ENCODE measurements around the gene CCDC68.

CCDC68 gene

DNA sequence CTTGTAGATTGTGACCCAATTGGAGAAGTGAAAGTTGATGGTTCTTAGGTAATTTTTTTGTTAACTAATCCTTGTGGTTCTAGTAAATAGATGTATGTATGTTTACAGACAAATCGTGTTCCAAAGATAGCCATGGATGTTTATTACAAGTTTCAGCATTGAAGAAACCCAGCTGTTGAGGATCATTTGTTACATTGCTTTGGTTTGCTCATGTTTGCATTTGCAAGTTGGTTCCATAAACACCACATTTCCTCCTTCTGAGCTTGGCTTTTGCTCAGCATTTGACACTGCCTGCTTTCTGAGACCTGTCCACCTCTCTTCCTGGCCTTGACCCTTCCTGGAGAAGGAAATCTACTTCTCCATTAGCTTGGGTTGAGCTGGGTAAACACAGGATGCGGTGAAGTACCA is 1.8 kb upstream of the CCDC68 start:
- no peak for DNase-seq (ENCODE audit: low spot score)

DNA sequence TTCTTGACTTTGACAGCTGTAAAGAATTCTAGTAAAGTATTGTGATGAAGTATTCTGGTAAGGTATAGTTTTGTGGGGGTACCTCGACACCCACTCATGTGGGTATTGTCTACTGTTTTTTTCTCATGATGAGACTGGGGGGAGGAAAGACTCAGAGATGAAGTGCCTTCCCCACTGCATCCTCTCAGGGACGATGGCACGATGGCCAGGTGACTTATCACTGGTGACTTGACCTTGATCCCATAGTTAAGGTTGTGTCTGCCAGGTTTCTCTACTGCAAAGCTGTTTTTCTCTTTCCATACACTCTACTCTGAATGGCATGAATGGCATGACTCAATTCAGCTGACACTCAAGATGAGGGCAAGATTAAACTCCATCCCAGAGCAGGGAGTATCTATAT is 936 bp upstream of the CCDC68 start:
- no peak for DNase-seq (ENCODE audit: low spot score)

DNA sequence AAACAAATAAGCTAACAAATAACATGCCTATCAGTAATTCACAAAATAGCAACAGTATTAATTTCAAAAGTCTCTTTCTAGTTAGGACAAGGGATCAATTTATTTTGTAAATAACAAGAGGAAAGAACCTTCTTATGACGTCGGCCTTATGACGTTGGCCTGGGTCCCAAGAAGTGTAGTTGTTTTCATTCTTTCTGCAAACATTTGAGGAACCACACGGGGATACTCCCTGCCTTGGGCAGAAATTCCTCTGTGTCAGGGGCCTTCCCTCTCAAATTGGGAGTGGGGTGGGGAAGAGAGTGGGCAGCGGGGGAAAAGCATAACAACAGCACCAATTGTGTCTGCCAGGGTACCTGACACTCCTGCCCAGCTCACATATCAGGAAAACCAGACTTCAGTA is 1.3 kb downstream of the CCDC68 start:
- no peak for DNase-seq (ENCODE audit: low spot score)

DNA sequence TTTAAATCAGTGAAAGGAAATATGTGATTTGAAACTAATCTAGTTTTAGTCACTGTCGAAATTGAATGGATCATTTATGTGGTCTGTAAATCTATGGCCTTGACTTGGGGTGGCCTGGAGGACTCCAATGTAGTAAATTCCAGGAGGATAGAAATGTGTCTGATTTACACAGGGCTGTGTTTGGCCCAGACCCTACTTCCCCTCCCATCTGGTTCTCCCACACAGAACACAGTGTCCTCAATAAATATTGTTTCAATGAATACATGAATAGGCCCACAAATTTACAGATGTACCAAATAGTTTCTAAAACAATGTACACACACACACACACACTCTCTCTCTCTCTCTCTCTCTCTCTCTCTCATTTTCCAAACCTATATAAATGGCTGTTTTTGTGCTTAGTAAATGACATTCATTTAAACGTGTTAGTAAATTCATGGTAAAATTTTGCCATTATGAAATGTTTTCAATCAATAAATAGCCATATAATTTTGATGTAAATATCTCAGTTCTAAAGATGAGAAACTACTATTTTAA is 1.9 kb downstream of the CCDC68 start:
- no peak for DNase-seq (ENCODE audit: low spot score)

DNA sequence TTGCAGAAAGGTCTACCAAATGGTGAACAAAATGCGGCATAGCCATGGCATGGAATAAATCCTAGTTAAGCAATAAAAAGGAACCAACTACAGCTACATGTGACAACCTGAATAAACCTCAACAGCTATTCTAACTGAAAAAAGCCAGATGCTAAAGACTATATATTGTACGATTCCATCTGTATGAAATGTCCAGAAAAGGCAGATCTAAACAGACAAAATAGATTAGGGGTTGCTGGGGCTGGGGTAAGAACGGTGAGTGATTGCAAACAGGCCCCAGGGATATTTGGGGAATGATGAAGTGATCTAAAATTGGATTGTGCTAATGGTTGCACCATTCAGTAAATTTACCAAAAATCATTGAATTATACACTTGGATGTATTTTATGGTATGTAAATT is 2.8 kb downstream of the CCDC68 start:
- DNase-seq (ENCODE audit: low spot score), result no peak

DNA sequence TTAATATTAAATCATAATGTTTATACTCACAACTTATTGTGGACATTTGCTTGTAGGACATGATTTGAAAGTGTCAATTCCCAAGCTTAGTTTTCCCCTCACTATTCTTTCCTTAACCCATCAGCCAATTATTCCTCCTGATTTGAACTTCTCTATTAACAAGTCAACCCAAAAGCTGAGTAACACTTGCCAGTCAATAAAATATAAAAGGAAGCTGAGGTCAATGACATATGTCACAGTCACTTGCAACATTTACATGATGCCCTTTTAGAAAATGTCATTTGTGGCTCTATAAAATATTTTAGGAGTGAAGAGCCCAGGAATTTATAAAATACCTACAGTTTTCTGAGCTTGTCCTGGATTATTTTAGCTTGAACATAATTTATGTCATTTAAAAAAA is 7.2 kb downstream of the CCDC68 start:
- DNase-seq (ENCODE audit: low spot score), result no peak

DNA sequence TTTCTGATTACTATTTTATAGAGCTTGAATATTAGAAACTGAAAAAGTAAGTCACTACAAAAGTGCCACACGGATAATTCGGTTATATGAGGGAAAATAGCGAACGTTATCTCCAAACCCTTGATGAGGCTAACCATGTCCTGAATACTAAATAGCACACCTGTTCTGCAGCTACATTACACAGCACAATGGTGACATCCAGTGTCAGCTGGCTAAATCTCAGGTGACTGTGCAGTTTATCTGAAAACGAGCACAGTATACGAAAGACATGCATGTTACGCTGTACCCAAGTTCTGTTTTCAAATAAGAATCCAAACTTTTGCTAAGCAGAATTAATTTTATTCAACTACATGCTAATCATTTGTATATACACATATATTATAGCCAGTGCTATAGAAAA is 9.0 kb downstream of the CCDC68 start:
- DNase-seq (ENCODE audit: low spot score), result no peak

DNA sequence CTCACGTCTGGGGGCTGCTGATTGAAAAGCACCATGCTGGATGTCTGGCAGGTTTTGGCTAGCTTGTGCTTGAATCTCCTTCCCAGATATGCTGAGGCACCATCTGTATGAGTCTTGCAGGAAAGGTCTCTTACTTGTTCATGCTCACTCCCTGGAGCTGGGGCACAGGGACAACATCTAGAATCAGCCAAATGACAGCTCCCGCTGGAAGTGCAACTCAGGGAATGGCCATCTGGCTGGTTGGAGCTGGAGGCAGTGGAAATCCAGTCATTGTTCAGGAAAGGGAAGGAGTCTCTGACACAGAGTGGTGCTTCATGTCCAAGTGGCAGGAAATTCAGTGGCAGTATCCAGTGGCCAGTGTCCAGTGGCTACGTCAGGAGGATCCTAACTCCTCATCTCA is 9.7 kb downstream of the CCDC68 start:
- DNase-seq (ENCODE audit: low spot score), result no peak

DNA sequence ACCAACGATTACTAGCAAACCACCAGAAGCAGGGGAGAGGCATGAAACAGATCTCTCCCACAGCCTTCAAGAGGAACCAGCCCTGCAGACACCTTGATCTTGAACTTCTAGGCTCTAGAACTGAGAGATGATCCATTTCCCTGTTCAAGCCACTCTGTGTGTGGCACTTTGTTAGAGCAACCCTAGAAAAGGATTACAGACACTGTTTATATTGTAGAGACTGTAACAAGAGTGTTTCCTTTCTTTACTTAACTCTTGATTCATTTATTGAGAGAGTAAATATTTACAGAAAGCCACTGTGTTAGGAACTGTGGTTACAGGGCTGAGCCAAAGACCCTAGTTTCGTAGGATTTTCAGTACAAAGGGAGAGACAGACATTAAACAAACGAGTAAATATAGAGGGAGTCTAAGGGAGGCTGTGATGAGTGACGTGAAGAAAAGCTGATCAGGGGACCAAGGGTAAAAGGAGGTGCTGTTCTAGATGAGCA is 10.9 kb downstream of the CCDC68 start:
- no peak for DNase-seq (ENCODE audit: low spot score)

DNA sequence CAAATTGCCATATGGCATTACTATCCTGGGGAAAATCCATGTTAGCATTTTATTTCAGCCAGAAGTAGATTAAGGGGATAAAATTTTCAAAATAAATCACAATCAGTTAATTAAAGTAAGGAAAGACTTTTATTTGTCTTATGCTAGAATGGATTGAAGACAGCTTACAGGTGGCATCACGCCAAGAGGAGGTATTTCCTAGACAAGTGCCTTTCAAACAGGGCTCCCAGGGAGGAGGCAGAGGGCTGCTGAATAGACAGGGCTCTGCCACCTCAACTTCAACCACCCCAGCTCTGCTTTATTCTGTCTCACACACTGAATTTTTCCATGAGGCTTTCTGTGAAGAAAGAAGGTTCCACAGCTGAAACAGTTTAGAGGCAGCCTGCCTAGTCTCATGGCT is 12.2 kb downstream of the CCDC68 start:
- no peak for DNase-seq (ENCODE audit: low spot score)

DNA sequence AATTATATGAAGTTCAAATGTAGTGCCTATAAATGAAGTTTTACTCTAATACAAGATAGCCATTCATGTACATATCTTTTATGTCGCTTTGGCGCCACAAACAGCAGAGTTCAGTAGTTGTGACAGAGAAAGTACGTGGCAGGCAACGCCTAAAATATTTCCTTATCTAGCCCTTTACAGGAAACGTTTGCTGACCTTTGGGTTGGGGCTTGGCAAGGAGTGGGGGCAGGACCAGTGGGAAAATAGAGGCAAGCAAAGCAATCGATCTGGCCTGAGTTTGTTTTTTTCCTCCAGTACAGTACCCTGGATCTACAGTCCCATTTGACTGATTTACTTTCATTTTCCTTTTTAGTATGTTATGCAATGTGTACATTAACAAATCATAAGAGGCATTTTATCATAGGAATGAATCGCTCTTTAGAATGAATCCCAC is 13.1 kb downstream of the CCDC68 start:
- no peak for DNase-seq (ENCODE audit: low spot score)

DNA sequence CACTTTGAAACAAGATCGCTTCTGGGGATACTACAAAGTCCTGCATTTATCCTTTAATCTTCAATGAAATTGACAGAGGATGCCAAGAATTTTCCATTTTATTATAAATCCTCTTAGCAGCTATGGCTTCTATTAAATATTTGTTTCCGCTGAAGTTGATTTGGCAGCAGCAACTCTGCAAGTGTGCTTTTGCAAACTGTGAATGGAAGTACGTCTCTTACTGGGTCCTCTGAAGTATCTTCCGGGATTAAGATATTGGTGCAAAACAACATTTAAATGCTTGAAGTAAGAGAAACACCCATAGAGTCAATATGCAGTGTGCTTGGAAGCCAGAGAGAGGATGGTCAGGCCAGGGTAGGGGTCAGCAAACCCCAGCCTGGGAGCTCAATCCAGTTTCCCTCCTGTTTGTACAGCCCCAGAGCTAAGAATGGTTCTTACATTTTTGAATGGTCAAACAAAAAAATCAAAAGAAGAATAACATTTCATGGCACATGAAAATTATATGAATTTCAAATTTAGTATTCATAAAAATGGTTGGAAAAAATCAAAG is 13.6 kb downstream of the CCDC68 start:
- DNase-seq (ENCODE audit: low spot score), result no peak

DNA sequence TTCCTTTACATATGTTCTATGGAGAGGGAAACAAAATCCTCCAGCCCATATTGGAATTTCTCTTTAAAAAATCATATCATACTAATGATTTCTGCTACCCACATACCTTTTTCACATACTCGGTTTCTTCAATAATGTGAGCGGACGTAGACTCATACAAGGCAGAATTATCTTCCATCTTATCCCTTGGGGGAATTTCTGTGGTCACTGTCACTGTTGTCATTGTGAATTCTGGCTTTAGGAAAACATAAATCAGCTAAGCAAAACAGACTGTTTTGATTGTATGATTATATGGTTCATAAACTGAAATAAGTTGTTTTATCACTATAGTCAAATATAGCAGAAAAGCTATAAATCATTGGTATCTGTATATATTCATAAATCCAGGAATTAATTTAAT is 16.7 kb downstream of the CCDC68 start:
- DNase-seq (ENCODE audit: low spot score), result no peak

DNA sequence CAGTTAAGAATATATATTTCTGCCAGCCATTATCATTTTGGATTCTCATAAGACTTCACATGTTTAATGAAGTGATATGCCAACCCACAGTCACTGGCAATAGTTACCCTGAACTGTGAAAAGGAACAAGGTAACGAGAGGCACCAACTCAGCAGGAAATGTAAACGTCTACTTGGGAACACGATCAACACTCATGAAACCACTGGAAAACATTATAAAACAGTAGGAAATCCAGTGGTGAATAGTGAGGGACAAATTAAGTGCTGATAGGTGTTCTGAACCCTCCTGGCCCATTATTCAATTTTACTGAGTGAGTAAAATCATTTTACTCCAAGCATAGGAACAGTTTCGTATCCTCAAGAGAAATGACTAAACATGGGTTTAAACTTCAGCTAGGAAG is 17.1 kb downstream of the CCDC68 start:
- no peak for DNase-seq (ENCODE audit: low spot score)

DNA sequence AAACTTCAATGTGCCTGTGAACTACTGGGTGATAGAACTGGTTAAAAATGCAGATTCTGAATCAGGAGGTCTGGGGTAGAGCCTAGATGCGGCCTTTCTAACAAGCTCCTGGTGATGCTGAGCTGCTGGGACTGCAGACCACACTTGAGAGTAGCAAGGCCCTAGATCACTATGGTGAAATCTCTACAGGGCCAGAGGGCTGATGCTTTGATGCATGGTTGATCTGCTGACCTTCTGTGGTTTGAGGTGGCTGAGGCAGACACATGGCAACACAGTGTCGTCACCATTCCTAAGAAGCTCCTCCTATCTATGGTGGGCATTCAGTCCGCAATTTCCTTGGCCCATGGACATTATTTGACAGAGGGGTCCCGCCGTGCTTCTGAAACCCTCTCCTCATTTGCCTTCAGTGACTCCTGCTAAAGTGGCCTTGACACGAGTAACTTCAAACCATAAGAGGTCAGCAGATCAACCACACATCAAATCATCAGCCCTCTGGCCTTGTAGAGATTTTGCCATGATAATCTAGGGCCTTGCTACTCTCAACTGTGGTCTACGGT is 19.8 kb downstream of the CCDC68 start:
- DNase-seq (ENCODE audit: low spot score), result no peak

DNA sequence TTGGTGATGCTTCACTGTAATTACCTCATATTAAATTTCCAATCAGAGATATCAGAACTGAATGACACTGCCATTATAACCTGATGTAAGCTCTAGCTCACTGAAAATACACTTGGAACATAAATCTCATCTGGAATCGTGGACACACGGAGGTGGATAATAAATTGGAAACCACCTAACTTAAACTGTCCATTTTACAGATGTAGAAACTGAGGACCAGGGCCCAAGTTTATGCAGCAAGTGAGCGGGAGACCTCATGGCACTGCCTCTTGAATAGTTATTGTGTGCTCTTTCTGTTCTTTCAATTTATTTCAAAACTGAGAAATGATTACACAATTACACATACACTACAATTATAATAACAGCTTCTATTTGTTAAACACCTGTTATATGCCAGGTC is 20.8 kb downstream of the CCDC68 start:
- no peak for DNase-seq (ENCODE audit: low spot score)

DNA sequence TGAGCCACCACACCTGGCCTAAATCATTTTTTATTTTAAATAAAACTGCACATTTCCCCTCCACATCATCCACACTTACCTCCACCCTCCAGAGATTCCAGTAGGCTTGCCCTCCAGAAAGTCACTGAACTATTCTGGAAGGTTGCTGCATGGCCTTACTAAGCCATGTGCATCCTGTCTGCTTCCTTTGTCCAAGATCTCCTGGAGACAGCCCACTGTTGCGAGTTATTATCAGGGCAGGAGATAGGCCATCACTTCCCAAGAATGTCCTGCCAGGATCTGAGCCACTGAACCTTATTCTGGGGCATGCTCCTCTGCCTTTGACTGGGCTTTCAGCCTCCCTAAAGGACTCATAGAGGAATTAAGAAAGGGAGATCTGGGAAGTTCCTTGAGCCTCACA is 26.8 kb downstream of the CCDC68 start:
- DNase-seq (ENCODE audit: low spot score), result no peak

DNA sequence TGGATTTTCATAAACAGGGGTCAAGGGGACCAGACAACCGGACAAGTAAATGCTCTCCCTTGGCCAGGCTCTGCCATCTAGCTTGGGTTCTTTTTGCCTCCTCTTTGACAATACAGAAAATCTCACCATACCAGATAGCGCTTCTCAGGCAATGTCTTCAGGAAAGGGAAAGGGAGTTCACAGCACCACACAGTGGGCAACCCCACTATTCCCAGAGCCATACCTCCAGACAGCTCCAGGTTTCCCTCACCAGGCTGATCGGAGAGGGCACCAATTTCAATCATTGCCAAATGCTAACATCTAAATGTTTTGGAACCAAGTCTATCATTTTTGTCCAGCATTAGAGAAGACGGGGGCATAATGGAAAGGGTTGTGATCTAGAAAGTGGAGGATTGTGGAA is 28.1 kb downstream of the CCDC68 start:
- no peak for DNase-seq (ENCODE audit: low spot score)

DNA sequence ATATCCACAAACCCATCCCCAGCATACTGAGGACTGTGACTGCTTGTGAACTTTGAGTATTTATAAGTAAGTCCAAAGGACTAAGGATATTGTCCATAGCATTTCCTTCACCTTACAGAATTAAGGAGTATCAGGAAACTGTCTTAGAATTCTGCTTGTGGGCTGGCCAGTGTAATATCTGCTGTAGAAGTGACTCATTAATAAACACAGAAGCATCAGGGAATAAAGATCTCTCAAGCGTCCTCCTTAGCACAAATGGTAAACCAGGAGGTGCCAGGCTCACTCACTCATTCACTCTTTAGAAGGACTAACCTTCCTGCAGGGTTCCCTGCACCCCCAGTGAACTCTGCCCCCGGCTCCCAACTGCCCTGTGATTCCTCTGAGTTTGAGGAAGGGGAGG is 31.0 kb downstream of the CCDC68 start:
- DNase-seq (ENCODE audit: low spot score), result no peak

DNA sequence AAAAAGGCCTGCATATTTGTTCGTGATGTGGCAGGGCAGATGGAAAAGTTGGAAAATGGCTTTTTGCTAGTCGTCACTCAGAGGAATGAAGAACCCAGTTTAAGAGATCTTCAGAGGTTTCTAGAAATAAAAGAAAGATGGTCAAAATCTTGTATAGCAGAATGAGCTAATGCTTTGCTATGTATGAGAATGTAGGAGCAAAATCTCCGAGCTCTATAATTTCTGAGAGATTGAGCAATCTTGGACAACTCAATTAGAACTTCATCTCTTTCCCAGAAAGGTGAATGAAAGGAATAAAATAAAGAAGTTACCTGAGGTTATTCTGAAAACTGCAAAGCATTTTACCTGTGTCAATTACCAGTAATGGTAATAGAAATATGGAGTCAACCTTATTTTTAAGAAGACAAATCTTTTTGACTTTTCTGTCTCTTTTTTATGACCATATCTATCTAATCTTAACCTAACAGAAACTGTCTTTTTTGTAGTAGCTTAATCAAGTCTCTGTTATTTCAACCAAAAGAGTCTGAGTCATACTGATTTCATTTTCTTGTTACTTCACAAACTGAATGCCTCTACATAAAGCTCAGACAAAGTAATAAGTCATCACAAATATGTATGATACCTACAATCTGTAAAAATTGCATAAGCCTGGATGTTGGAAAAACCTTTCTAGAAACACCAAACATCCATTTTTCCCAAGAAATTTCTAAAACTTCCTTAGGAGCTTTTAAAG is 32.5 kb downstream of the CCDC68 start:
- DNase-seq (ENCODE audit: low spot score), result no peak

DNA sequence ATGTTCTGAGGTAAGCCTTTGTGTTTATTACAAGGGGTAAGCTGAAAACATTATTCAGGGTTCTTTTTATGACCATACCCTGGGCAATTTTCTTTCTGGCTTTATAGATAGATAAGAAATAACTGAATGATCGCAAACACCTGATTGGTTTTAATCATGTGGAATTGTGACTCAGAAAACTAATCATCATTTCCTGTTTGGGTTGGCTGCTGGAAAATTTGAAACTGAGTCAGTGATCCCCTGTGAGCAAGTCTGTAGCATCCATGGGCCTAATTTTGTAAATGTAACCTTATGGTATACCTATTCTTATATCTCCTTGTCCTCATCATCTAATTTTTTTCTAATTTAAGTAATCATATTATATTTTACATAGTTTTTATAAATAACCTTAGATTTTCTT is 34.3 kb downstream of the CCDC68 start:
- DNase-seq (ENCODE audit: low spot score), result no peak

DNA sequence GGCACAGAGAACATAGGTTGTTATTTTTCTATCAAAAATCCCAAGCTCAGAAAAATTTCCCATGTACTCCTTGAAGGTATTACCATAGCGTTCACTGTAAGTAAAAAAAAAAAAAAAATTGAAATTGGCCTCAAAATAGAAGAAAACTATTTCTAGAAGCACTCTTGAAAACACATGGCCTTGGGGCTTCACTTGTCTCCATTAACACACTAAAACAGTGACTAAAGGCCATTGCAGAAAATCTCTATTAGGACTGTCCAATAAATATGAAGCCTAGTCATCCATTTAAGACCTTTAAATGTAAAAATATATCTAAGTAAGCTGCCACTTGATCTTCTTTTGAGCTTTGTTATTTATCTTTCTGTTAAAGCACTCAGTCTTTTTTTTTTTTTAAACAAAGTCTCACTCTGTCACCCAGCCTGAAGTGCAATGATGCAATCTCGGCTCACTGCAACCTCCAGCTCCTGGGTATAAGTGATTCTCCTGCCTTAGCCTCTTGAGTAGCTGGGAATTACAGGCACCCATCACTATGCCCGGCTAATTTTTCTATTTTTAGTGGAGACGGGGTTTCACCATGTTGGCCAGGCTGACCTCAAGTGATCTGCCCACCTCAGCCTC is 35.8 kb downstream of the CCDC68 start:
- DNase-seq (ENCODE audit: low spot score), result no peak

DNA sequence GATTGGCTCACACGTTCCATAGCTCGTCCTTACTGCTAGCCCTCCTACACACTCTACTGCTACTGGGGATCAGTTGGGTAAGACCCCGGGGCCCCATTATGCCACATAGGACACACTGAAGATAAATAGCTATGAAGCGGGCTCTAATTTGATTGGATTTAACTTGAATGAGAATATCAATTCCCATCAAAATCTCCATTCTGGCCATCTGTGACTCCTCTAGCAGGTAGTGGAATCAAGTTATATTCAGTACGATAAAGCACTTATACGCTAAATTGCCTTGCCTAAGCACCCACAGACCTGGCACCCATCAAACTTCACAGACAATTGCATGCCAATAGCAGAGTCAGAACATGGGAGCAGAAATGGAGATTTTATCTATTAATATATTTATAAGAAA is 39.8 kb downstream of the CCDC68 start:
- DNase-seq (ENCODE audit: low spot score), result no peak

Measured in GM03348 (cell line).